ENCODE measurements around the gene BAIAP3.

GRCh38 chr16:1357906-1358566 lies 24.6 kb downstream of the BAIAP3 start:
- TF ChIP-seq POLR2AphosphoS5 (IDR thresholded peaks at IDR 0.05; ENCODE audit: borderline replicate concordance, low read depth, low read length) = no peak
- TF ChIP-seq EZH2 (IDR thresholded peaks at IDR 0.05) = no peak

All from SK-N-MC (cell line).